GM12892 (cell line): ENCODE results near the gene LMNB1.

Source experiments
- DNase-seq: peaks from one replicate; pipeline ENCODE4 v3.0.0; 2011; ENCODE audit not compliant: insufficient read length
- FAIRE-seq: peaks from 2 replicates; lab custom pipeline; 2011; peaks lifted over from hg19 to GRCh38; lab: Jason Lieb, UNC
- POLR2A ChIP-seq: IDR thresholded peaks from 2 replicates; pipeline ENCODE4 v1.6.1; 2011; ENCODE audit warnings: low read depth, low read length, control low read depth
- POLR2AphosphoS5 ChIP-seq: IDR thresholded peaks from 2 replicates; pipeline ENCODE4 v1.6.1; 2011; ENCODE audit warnings: low read depth, low read length, control low read depth
- TAF1 ChIP-seq: IDR thresholded peaks from 2 replicates; pipeline ENCODE4 v1.6.1; 2011; ENCODE audit warnings: low read depth, mild to moderate bottlenecking, control low read depth, low read length, borderline replicate concordance

LMNB1 gene

DNA sequence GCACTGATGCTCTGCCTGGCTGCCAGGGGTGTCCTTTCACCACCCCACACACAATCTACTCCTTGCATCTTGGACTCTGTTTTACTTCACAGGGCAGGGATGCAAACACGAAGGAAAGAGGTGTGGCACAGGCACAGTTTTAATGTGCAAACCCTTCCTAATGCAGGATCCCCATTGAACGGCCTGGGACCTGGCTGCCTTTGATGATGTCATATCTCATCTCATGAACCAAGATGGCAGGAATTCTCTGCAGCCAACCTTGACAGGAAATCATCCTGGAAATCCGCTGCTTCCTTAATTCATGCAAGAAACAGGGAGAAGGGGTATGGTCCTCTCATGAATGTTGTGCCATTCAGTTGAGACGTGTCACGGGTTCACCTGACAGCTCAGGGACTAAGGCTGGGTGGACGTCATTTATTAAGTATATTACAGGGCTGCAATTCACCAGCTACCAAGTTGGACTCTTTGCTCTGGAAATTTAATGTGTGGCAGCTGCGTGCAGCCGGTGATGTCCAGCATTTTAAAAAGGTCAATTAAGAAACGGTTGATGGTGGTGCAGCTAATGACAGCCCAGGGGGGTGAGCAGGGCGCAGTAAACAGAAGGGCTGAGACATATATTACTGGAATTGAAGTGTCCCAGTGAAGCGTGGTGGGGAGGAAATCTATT lies 91.5 kb downstream of the LMNB1 start:
- TF ChIP-seq TAF1 (no peak), POLR2AphosphoS5 (no peak), POLR2A (no peak)
- DNase-seq (no peak), FAIRE-seq (no peak)

DNA sequence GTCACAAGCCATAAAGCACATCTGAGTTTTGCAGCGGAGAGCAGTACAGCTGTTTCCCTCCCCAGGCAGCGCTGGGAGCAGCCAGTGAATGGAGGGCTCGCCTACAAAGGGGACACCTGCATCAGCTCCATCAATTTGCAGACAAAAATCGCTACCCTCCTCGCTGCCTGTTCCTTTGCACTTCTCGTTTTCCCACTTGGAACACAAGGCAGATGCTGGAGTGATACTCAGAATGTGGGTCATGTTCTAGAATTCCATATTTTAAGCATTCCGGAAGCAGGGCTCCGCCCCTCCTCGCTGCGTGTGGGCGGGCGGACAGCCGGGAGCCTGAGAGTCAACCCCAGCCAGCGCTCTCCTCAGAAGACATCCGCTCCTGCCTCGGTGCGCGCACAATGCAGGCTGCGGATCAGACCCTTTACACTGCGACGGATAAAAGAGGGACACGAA lies 92.1 kb downstream of the LMNB1 start:
- no peak for FAIRE-seq
- DNase-seq = peak; percentile 31

DNA sequence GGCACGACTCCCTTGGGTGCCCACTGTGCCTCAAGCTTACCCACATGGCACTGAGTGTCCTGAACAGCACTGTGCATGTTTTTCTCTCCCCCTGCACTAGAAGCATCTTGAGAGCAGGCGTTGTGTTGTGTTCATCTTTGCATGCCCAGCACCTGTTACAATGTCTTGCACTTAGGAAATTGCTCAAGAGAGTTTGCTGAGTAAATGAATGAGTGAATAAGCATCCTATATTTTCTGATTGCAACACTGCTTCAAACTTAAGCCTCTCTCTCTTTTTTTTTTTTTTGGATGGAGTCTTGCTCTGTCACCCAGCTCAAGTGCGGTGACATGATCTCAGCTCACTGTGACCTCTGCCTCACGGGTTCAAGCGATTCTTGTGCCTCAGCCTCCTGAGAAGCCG lies 94.5 kb downstream of the LMNB1 start:
- FAIRE-seq (no peak), DNase-seq (no peak)
- TF ChIP-seq POLR2AphosphoS5 = no peak
- TF ChIP-seq POLR2A = no peak
- no peak for TF ChIP-seq TAF1

More for the DNA sequence above, 92.1 kb downstream of the LMNB1 start:
- TF ChIP-seq POLR2AphosphoS5 (no peak), POLR2A (no peak), TAF1 (no peak)

DNA sequence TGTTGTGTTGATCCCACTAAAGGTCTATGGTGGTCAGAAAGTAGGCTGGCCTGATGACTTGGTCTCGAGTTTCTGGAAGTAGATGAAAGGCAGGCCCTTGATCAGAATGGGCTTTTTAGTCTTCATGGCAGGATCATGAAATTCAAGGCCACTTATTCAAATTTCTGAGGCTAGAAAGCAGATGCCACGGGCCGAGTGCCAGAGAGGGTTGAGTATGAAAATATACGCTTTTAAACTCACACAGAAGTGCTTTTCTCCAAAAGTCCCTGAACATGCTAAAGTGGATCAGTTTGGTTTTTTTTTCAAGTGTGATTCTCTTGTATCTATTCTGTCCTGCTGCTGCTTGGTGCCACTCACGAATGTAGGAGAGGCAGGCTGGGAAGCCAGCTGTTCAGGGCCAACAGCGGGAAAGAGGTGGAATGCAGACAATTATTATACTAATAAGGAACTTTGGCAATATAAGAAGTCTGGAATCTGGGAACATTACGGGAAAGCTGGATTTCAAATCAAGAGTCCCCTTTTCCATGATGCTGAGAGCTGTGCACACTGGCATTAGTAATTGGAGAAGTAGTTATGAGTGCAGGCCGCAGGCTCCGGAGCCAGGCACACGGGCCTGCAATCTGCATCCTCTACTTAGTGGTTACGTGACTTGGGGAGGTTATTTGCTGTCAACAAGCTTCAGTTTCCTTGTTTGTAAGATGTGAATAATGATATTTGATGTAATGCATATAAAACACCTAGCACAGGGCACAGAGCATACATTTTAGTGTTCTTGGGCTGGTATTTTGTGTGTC lies 95.8 kb downstream of the LMNB1 start:
- FAIRE-seq (no peak), DNase-seq (no peak)
- TF ChIP-seq POLR2AphosphoS5 (no peak), TAF1 (no peak), POLR2A (no peak)

- no peak for TF ChIP-seq POLR2A
- TF ChIP-seq POLR2AphosphoS5 = no peak
- TF ChIP-seq TAF1 = no peak
- FAIRE-seq = no peak
- DNase-seq = no peak
Measured at GRCh38 chr5:126875303-126875785, 98.4 kb downstream of the LMNB1 start.

- FAIRE-seq = no peak
- no peak for DNase-seq
- TF ChIP-seq POLR2A (no peak), TAF1 (no peak), POLR2AphosphoS5 (no peak)
Measured at GRCh38 chr5:126877602-126878001, 100.7 kb downstream of the LMNB1 start.

GRCh38 chr5:126878085-126878484 lies 101.1 kb downstream of the LMNB1 start:
- DNase-seq (no peak), FAIRE-seq (no peak)
- TF ChIP-seq TAF1 (no peak), POLR2A (no peak), POLR2AphosphoS5 (no peak)

- FAIRE-seq = no peak
- TF ChIP-seq TAF1 (no peak), POLR2AphosphoS5 (no peak), POLR2A (no peak)
- no peak for DNase-seq
Measured at GRCh38 chr5:126878634-126879033, 101.7 kb downstream of the LMNB1 start.

GRCh38 chr5:126881821-126882600 lies 105.1 kb downstream of the LMNB1 start:
- TF ChIP-seq TAF1 (no peak), POLR2AphosphoS5 (no peak), POLR2A (no peak)
- FAIRE-seq = no peak
- no peak for DNase-seq

- FAIRE-seq (no peak), DNase-seq (no peak)
- TF ChIP-seq TAF1 (no peak), POLR2AphosphoS5 (no peak), POLR2A (no peak)
Measured at GRCh38 chr5:126883564-126884245, 106.8 kb downstream of the LMNB1 start.

DNA sequence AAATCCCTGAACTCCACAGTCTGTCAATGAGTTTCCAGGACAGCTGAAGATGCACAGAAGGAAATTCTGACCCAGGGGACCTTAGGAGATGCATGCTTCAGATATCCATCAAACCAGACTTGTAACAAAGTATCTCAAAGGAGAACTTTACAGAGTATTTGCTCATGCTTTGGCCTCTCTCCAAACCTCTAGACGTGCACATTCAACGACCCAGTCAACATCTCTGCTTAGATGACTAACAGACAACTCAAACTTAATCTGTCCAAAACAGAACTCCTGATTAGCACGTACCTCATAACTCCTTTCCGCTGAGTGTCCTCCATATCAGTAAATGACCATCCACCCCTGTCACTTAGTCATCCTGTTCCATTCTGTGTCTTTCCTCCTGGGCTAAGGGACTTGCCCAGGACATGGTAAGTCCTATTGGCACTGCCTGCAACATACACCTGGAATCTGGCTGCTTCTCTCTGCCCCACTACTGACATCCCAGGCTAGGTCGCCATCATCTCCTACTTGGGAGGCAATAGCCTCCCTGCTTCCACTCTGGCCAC lies 107.4 kb downstream of the LMNB1 start:
- TF ChIP-seq TAF1 (no peak), POLR2AphosphoS5 (no peak), POLR2A (no peak)
- DNase-seq (no peak), FAIRE-seq (no peak)
